GM13976 (cell line): ENCODE measurements around the gene CFB.
A peak's percentile ranks its signal among the peaks of the same experiment; 100 is the strongest.

Experiments
- DNase-seq: peaks from one replicate; pipeline ENCODE4 v3.0.0; 2012; ENCODE audit warnings: low spot score
- CTCF ChIP-seq: IDR thresholded peaks from 2 replicates; pipeline ENCODE4 v1.5.1; 2012; ENCODE audit warnings: borderline replicate concordance, mild to moderate bottlenecking; ENCODE audit not compliant: insufficient read depth; ENCODE audit errors: extremely low read depth, missing control alignments, control extremely low read depth
- in situ Hi-C: fragments of 300-500 bp; cut with MboI; formaldehyde crosslinking; loops from one replicate; pipeline ENCODE4 v1.12.0; 2022; ENCODE audit warnings: low sequenced_read_pairs, mixed read lengths, inconsistent platforms; ENCODE audit not compliant: unreplicated experiment

CFB gene

GRCh38 chr6:31899882-31900722 lies 45.8 kb upstream of the CFB start:
- DNase-seq, result no peak
- in situ Hi-C loops, result no loop called here
- no peak for TF ChIP-seq CTCF

GRCh38 chr6:31900917-31901414 lies 44.9 kb upstream of the CFB start:
- no peak for TF ChIP-seq CTCF
- in situ Hi-C loops, result no loop called here
- DNase-seq, result no peak

- TF ChIP-seq CTCF, result no peak
- in situ Hi-C loops, result no loop called here
- DNase-seq, result peak; percentile 81
These were observed 44.4 kb upstream of the CFB start for GRCh38 chr6:31901415-31901952.

GRCh38 chr6:31901953-31902643 lies 43.8 kb upstream of the CFB start, which contains the start of gene ZBTB12:
TSS of gene ZBTB12 (minus strand) at chr6:31902086. CDS start at chr6:31901305, 781 bp downstream.
- in situ Hi-C loops, result no loop called here
- peak; percentile 95 for DNase-seq
- TF ChIP-seq CTCF, result no peak

GRCh38 chr6:31903957-31904356 lies 41.9 kb upstream of the CFB start:
- no peak for TF ChIP-seq CTCF
- DNase-seq, result no peak
- in situ Hi-C loops, result no loop called here

GRCh38 chr6:31905041-31905440 lies 40.9 kb upstream of the CFB start:
- DNase-seq, result no peak
- in situ Hi-C loops, result no loop called here

More at GRCh38 chr6:31905041-31905440, 40.9 kb upstream of the CFB start:
- TF ChIP-seq CTCF, result no peak
